Measurements from ENCODE around the gene CHPF2. TPM values are rescaled to one million over a fixed set of nuclear protein-coding genes. Genes with fewer than 3 reads are reported as not detected.

CHPF2 gene
- total RNA-seq, 4 donors from 2014 or later, result 18.0 to 38.1 (median 25.7) TPM

GRCh38 chr7:151254851-151255250 lies 22.6 kb downstream of the CHPF2 start:
- no peaks in the 10 kb centered on the region for H3K9me3 ChIP-seq
- H3K4me1 ChIP-seq, result peaks cover 0 to 34% (median 23%) of the 10 kb centered on the region in 3 donors
- WGBS, 2 donors (ENCODE audit: low coverage in 1 of 2), result 80% methylated on average over 1 to 11 of the region's 11 CpGs
- H3K27ac ChIP-seq, result peak overlapping the region in 1 of 4 donors; percentile 96
- no peaks in the 10 kb centered on the region for H3K27me3 ChIP-seq
- no peak for ATAC-seq
- H3K36me3 ChIP-seq, result no peaks in the 10 kb centered on the region
- no peak overlapping the region for H3K4me3 ChIP-seq
- TF ChIP-seq, protein P1, sequence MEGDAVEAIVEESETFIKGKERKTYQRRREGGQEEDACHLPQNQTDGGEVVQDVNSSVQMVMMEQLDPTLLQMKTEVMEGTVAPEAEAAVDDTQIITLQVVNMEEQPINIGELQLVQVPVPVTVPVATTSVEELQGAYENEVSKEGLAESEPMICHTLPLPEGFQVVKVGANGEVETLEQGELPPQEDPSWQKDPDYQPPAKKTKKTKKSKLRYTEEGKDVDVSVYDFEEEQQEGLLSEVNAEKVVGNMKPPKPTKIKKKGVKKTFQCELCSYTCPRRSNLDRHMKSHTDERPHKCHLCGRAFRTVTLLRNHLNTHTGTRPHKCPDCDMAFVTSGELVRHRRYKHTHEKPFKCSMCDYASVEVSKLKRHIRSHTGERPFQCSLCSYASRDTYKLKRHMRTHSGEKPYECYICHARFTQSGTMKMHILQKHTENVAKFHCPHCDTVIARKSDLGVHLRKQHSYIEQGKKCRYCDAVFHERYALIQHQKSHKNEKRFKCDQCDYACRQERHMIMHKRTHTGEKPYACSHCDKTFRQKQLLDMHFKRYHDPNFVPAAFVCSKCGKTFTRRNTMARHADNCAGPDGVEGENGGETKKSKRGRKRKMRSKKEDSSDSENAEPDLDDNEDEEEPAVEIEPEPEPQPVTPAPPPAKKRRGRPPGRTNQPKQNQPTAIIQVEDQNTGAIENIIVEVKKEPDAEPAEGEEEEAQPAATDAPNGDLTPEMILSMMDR (IDR thresholded peaks at IDR 0.05), result no peak
- TF ChIP-seq POLR2AphosphoS5 (IDR thresholded peaks at IDR 0.05) (no peak), EP300 (IDR thresholded peaks at IDR 0.05) (no peak), POLR2A (IDR thresholded peaks at IDR 0.05) (no peak)

- H3K27ac ChIP-seq, result no peak overlapping the region
- H3K4me3 ChIP-seq, result no peak overlapping the region
- TF ChIP-seq, protein P1 (IDR thresholded peaks at IDR 0.05), result no peak
- no peak for TF ChIP-seq EP300 (IDR thresholded peaks at IDR 0.05)
- TF ChIP-seq POLR2AphosphoS5 (IDR thresholded peaks at IDR 0.05), result no peak
- no peak for TF ChIP-seq POLR2A (IDR thresholded peaks at IDR 0.05)
- ATAC-seq, result no peak
- 59 to 80% methylated on average over 6 to 7 of the region's 7 CpGs for WGBS, 2 donors (ENCODE audit: low coverage in 1 of 2)
- H3K9me3 ChIP-seq, result no peaks in the 10 kb centered on the region
- H3K36me3 ChIP-seq, result no peaks in the 10 kb centered on the region
- H3K4me1 ChIP-seq, result peaks cover 0 to 29% (median 18%) of the 10 kb centered on the region in 3 donors
- H3K27me3 ChIP-seq, result no peaks in the 10 kb centered on the region
Observed at GRCh38 chr7:151255390-151255789, 23.1 kb downstream of the CHPF2 start.

- 63 to 69% methylated on average over 15 of the region's 16 CpGs for WGBS, 2 donors (ENCODE audit: low coverage in 1 of 2)
- Histone ChIP-seq H3K27me3 (no peaks in the 10 kb centered on the region), H3K27ac (no peak overlapping the region), H3K4me1 (peaks cover 0 to 17% (median 8%) of the 10 kb centered on the region in 3 donors), H3K4me3 (no peak overlapping the region), H3K36me3 (no peaks in the 10 kb centered on the region), H3K9me3 (no peaks in the 10 kb centered on the region)
- TF ChIP-seq POLR2A (IDR thresholded peaks at IDR 0.05), result no peak
- ATAC-seq, result no peak
Observed at GRCh38 chr7:151256410-151257045, 24.2 kb downstream of the CHPF2 start.

- no peak overlapping the region for H3K4me3 ChIP-seq
- H3K4me1 ChIP-seq, result peaks cover 0 to 6% (median 2%) of the 10 kb centered on the region in 3 donors
- H3K36me3 ChIP-seq, result no peaks in the 10 kb centered on the region
- no peak overlapping the region for H3K27ac ChIP-seq
- H3K9me3 ChIP-seq, result no peaks in the 10 kb centered on the region
- no peaks in the 10 kb centered on the region for H3K27me3 ChIP-seq
- 100% methylated on average over 2 of the region's 7 CpGs; no CpG with 5 or more reads in 1 of the 2 donors for WGBS, 2 donors (ENCODE audit: low coverage in 1 of 2)
- TF ChIP-seq, protein P1 (IDR thresholded peaks at IDR 0.05), result no peak
- no peak for TF ChIP-seq EP300 (IDR thresholded peaks at IDR 0.05)
- TF ChIP-seq POLR2A (IDR thresholded peaks at IDR 0.05), result no peak
- TF ChIP-seq POLR2AphosphoS5 (IDR thresholded peaks at IDR 0.05), result no peak
- ATAC-seq, result no peak
Observed at GRCh38 chr7:151257990-151258389, 25.7 kb downstream of the CHPF2 start.

GRCh38 chr7:151260471-151260870 lies 28.2 kb downstream of the CHPF2 start:
- Histone ChIP-seq H3K27ac (no peak overlapping the region), H3K9me3 (no peaks in the 10 kb centered on the region), H3K4me3 (no peak overlapping the region), H3K27me3 (no peaks in the 10 kb centered on the region), H3K4me1 (no peaks in the 10 kb centered on the region), H3K36me3 (no peaks in the 10 kb centered on the region)
- ATAC-seq, result no peak
- TF ChIP-seq, protein P1 (IDR thresholded peaks at IDR 0.05), result no peak
- TF ChIP-seq POLR2A (IDR thresholded peaks at IDR 0.05) (no peak), POLR2AphosphoS5 (IDR thresholded peaks at IDR 0.05) (no peak), EP300 (IDR thresholded peaks at IDR 0.05) (no peak)
- 91% methylated on average over 9 of the region's 11 CpGs; no CpG with 5 or more reads in 1 of the 2 donors for WGBS, 2 donors (ENCODE audit: low coverage in 1 of 2)
